HG03135 (cell line): ENCODE results near the gene POMT1.
"Not testable (repeated sequence)": the region's sequence is repeated elsewhere in the genome, so short reads cannot be mapped to it uniquely, and the experiment has no call there.

ENCODE experiments used
- ATAC-seq: cut with Tn5 transposase; IDR thresholded peaks from one replicate; pipeline ENCODE4 v1.9.1; 2021; ENCODE audit warnings: mild to moderate bottlenecking, moderate library complexity; ENCODE audit not compliant: unreplicated experiment

POMT1 gene

DNA sequence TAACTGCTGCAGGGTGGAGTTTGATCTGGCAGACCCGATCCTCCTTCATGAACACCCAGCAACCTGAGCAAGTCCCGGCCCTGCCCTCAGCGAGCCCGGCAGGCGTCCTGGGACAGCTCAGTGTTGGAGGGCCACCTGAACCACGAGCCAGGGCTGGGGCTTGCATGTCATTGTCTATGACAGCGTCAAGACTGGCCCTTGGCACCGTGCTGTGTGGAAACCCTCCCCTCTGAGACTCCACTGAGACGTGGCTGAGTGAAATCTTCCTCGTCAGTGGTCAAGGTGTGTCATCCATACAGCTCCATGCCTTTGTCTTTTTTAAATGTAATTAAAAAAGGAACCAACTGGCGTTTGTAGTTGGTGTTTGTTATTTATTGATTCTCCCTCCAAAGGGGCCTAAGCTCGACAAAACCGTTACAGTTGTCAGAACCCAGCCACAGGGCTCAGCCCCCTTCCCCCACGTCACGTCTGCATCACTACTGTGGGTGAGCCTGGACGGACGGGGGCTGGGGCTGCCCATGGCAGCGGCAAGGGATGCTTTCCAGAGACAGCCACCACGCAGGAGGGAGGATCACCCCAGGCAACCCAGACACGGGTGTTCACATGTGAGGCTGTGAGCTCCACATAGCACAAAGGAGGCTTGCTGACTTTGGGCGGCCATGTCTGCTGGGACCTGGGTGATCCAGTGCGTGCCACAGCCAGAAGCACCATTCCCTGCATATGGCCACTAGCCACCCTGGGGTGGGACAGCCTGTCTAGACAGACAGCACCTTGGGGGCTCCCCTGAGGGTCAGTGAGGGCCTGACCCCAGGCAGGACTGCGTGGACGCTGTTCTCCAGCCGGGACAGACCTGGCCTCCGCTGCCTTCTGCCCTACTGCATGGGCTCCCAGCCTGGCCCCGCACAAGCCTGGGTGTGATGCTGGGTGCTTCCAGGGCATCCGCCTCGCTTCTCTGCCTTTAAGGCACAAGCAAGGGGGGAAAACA, 21.0 kb downstream of the POMT1 start:
- no peak for ATAC-seq

GRCh38 chr9:131524665-131525315, 22.1 kb downstream of the POMT1 start:
- ATAC-seq = no peak

- no peak for ATAC-seq
These were observed 23.2 kb downstream of the POMT1 start for GRCh38 chr9:131525643-131526565.

DNA sequence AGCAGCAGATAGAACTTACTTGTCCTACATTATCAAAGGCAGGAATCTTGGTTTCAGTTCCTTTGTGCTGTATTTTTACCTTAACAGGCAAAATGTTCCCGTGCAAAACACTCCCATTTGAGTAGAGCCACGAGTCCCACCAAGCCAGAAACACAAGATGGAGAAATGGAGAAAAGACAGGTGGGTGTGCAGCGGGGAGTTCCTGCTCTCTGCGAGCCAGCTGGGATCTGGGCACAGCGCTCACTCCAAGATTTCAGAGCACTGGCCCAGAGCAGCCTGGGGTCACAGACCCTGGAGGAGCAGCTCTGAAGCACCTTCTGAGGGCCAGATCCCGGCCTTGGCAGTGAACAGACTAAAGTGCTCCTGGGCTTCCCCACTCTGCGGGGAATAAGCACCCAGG, 25.5 kb downstream of the POMT1 start:
- ATAC-seq = no peak

DNA sequence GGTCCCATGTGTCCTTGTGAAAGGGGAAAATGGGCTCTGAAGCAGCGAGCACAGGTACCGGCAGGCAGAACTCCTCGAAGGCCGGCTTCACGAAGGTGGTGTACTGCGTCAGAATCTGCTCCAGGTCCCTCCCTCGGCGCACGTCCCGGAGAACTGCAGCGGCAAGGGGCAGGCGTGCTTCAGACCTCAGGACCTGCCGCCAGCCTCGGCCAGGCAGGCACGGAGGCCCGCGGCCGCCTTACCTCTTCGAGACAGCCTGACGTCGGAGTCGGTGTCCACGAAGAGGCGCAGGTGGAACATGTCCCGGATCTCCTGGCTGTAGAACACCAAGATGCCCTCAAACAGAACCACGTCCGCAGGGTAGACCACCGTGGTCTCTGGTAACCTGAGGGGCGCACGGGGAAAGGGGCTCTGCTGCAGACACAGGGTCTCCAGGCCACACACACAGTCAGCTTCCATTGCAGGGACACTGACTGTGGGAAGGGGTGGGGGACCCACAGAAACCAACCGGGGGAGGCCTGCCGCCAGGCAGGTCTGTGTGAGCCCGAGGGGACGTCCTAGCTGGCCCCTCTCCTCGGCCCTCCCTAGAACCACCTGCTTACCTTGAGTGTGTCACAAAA, 26.3 kb downstream of the POMT1 start:
- no peak for ATAC-seq

DNA sequence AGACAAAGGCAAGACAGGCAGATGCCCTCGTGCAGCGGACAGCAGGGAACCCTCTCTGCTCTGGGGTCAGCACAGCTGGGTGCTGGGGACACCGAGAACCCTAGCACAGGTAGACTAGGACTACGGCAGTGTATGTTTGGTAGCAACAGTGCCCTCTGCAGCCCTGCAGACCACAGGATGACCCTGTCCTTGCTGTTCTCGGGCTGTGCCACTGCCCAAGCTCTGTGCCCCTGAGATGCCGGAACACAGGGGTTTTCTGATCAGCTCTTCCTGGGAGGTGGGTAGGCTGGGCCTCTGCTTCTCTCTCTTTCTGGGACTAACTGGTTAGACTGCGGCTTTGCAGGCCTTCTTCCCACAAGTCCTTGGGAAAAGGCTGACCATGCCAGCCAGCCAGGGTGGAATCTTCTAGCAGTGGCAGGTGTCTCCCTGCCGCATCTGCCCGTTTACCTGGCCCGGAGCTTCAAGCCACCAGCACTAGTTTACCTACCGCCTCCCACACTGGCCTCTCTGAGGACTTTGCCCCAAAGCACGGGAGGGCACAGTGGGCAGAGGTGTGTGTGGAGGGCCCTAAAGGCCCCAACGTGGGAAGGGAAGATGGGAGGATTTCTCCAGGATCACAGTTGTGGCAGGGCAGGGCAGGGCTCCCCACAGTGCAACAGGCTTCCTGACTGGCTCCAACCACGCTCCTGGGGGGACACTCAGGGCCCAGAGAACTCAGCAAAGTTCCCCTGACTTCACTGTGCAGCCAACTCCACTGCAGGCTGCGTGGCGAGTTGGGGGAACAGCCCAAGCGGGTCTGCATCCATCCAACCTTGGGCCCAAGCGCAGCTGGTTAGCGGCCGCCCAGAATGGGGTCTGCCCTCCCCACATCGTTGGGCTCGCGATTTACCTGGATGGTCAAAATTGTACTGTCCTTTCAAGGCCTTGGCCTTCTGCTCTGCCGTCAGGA, 27.2 kb downstream of the POMT1 start:
- ATAC-seq = no peak

- peak; percentile 23 for ATAC-seq
These were observed 27.8 kb downstream of the POMT1 start for GRCh38 chr9:131530546-131530919.

- peak; percentile 85 for ATAC-seq
These were observed 28.5 kb downstream of the POMT1 start, which contains the start of gene UCK1 for GRCh38 chr9:131530920-131531832. TSS of gene UCK1 (minus strand) at chr9:131531263. CDS start at chr9:131531174, 89 bp downstream.

- no peak for ATAC-seq
These were observed 32.1 kb downstream of the POMT1 start for GRCh38 chr9:131534721-131535237.

- ATAC-seq = no peak
These were observed 35.2 kb downstream of the POMT1 start for GRCh38 chr9:131537946-131538345.

DNA sequence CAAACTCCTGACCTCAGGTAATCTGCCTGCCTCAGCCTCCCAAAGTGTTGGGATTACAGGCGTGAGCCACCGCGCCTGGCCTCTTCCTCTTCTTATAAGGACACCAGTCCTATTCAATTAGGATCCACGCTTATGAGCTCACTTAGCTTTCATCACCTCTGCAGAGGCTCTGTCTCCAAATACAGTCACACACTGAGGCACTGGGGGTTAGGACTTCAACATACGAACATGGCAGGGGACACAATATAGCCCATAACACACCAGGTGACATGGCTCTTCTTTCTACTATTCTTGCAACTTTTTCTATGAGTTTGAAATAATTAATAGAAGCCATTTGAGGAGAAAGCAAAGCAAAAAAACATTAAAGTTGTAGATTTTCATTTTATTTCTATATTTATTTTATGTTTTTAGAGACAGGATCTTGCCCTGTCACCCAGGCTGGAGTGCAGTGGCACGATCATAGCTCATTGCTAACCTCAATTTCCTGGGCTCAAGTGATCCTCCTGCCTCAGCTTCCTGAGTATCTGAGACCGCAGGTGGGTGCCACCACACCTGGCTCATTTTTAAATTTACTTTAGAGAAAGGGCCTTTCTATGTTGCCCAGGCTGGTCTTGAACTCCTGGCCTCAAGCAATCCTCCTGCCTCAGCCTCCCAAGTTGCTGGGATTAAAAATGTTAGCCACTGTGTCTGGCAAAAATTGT, 36.7 kb downstream of the POMT1 start:
- no peak for ATAC-seq

DNA sequence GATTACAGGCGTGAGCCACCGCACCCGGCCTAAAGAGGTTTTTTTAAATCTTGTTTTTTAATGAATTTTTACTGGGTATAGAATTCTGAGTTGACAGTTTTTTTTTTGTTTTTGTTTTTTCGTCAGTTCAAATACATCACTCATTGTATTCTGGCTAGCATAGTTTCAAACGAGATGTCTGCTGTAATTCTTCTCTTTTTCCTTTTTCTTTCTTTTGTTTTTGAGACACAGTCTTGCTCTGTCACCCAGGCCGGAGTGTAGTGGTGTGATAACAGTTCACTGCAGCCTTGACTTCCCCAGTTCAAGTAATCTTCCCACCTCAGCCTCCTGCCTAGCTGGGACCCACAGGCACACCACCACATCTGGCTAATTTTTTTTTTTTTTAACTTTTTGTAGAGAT, 40.4 kb downstream of the POMT1 start:
- ATAC-seq = no peak

GRCh38 chr9:131545003-131545785, 42.5 kb downstream of the POMT1 start, which contains the start of gene PRRT1B:
TSS of gene PRRT1B (plus strand) at chr9:131545523. CDS start at chr9:131545616, 93 bp downstream.
- no peak for ATAC-seq

DNA sequence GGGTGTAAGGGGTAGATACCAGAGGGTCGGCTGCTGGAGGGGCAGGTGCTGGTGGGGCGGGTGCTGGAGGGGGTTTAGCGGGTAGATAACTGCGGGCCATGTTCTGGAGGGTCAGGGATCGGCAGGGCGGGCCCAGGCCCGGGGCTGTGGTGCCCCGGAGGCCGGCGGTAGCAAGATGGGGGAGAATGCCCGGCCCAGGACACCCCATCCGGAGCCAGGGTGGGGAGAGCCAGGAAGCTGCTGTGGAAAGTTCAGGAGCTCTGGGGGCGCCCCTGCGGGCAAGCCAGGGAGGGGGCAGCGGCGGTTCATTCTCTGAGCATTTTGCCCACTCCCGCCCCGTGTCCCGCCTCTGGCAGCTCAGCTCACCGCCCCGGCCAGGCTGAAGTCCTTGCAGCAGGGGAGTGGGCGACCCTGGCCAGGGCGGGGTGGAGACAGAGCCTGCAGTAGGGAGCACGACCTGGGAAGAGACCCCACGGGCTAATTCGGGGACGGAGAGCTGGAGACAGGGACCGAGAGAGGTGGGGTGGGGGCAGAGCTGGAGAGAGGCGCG, 43.1 kb downstream of the POMT1 start:
- ATAC-seq = no peak

- ATAC-seq = no peak
These were observed 43.8 kb downstream of the POMT1 start for GRCh38 chr9:131546336-131547084.

DNA sequence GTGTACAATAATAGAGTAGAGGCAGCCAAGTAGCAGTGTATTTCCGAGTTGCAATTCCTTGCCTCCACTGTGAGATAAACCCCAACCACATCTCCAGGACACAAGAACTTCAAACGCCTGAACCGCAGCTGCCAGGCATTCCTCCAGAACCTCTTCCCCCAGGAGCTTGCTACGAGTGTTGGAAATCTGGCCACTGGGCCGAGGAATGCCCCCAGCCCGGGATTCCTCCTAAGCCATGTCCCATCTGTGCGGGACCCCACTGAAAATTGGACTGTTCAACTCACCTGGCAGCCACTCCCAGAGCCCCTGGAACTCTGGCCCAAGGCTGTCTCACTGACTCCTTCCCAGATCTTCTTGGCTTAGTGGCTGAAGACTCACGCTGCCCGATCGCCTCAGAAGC, 46.5 kb downstream of the POMT1 start:
- ATAC-seq = not testable (repeated sequence)
